Panc1 (cell line): Measurements from ENCODE around the gene ILK. TPM values are rescaled to one million over a fixed set of nuclear protein-coding genes. Genes with fewer than 3 reads are reported as not detected.

Experiments used
- ATAC-seq: fragments of 200-7000 bp; cut with Tn5 transposase; 2 replicates; pipeline ENCODE4 v1.9.1; 2020; ENCODE audit warnings: mild to moderate bottlenecking, moderate library complexity
- BruUV-seq: library from RNA; stranded (reverse); fragments of 400-500 nt; replicated peaks from 2 replicates; lab custom pipeline; 2021; lab: Mats Ljungman, UMichigan
- CTCF ChIA-PET: fragments of 300-600 bp; sonication (Branson Sonifier 250); formaldehyde crosslinking; loops from one replicate; lab custom pipeline; 2022; ENCODE audit warnings: antibody characterized with exemption; lab: Charles Lee
- POLR2A ChIA-PET: fragments of 300-600 bp; sonication (Branson Sonifier 250); formaldehyde crosslinking; loops from one replicate; lab custom pipeline; 2022; ENCODE audit warnings: antibody characterized with exemption; lab: Charles Lee
- DNase-seq: peaks from one replicate; pipeline ENCODE4 v3.0.0-alpha.2; 2010; ENCODE audit warnings: low read depth, low spot score
- H3K27ac ChIP-seq: 2 replicates; pipeline ENCODE4 v1.5.1; 2011; ENCODE audit warnings: mild to moderate bottlenecking, low read length, inconsistent platforms
- H3K27me3 ChIP-seq: fragments of 200-500 bp; sonication (Bioruptor generic); 2 replicates; pipeline ENCODE4 v1.6.0; 2014; ENCODE audit warnings: low read length, inconsistent platforms; ENCODE audit not compliant: control insufficient read depth, insufficient read depth
- H3K36me3 ChIP-seq: fragments of 200-500 bp; sonication (Bioruptor generic); 2 replicates; pipeline ENCODE4 v1.5.1; 2014; ENCODE audit warnings: inconsistent platforms, mild to moderate bottlenecking, low read length, moderate library complexity; ENCODE audit not compliant: control insufficient read depth, insufficient read depth
- H3K4me1 ChIP-seq: 2 replicates; pipeline ENCODE4 v1.5.1; 2011; ENCODE audit warnings: inconsistent platforms, mild to moderate bottlenecking, low read length, moderate library complexity; ENCODE audit not compliant: control insufficient read depth, insufficient read depth
- H3K4me3 ChIP-seq, 2 experiments: 2 replicates each; pipeline ENCODE4 v1.5.1; 2011 to 2012; ENCODE audit warnings: low read depth in 2 of 2, low read length in 2 of 2, mild to moderate bottlenecking in 2 of 2, inconsistent platforms in 1 of 2, moderate library complexity in 1 of 2
- H3K9me3 ChIP-seq: fragments of 200-500 bp; sonication (Bioruptor generic); 2 replicates; pipeline ENCODE4 v1.5.1; 2014; ENCODE audit warnings: low read depth, mild to moderate bottlenecking, inconsistent platforms, low read length, moderate library complexity; ENCODE audit not compliant: control insufficient read depth, insufficient read depth
- CTCF ChIP-seq: fragments of 450-650 bp; IDR thresholded peaks from 2 replicates; pipeline ENCODE4 v1.5.1; 2017; ENCODE audit warnings: mild to moderate bottlenecking
- POLR2AphosphoS5 ChIP-seq: IDR thresholded peaks from 2 replicates; pipeline ENCODE4 v1.6.1; 2012; ENCODE audit warnings: mild to moderate bottlenecking, low read depth, low read length, moderate library complexity
- REST ChIP-seq, 2 experiments: IDR thresholded peaks; 2 replicates each; pipeline ENCODE4 v1.6.1; 2011 to 2012; ENCODE audit warnings: low read depth in 2 of 2, control low read depth in 1 of 2, low read length in 1 of 2, mild to moderate bottlenecking in 1 of 2, moderate library complexity in 1 of 2; ENCODE audit not compliant: insufficient read depth in 1 of 2
- SIN3A ChIP-seq: IDR thresholded peaks from 2 replicates; pipeline ENCODE4 v1.6.1; 2012; ENCODE audit warnings: low read depth, mild to moderate bottlenecking, low read length, moderate library complexity, borderline replicate concordance; ENCODE audit not compliant: insufficient read depth
- TCF7L2 ChIP-seq: IDR thresholded peaks from 2 replicates; pipeline ENCODE4 v1.6.1; 2011; ENCODE audit warnings: mild to moderate bottlenecking, low read depth, low read length, inconsistent platforms
- in situ Hi-C: cut with HindIII; loops from 2 replicates; pipeline ENCODE4 v1.10.0; 2016; ENCODE audit warnings: low sequenced_read_pairs, low pct_unique_long_range_greater_than_20kb
- intact Hi-C: fragments of 100-400 bp; cut with micrococcal nuclease; formaldehyde crosslinking; loops from one replicate; pipeline ENCODE4 v1.10.0; 2022; ENCODE audit not compliant: unreplicated experiment
- total RNA-seq: library from RNA; stranded (reverse); gene quantifications from one replicate; pipeline ENCODE4 v1.2.1, GENCODE V29; 2021; ENCODE audit not compliant: unreplicated experiment

ILK gene
- total RNA-seq, 1 experiment from 2014 or later: 204 TPM

- no peak for ATAC-seq
These were observed 36.7 kb downstream of the ILK start for GRCh38 chr11:6640036-6640984.

More at GRCh38 chr11:6640036-6640984, 36.7 kb downstream of the ILK start:
- no peak for TF ChIP-seq TCF7L2
- TF ChIP-seq REST (IDR thresholded peaks at IDR 0.05; ENCODE audit: insufficient read depth in 1 of 2, low read depth in 2 of 2, low read length in 1 of 2): no peak
- TF ChIP-seq CTCF: no peak
- no peak for TF ChIP-seq SIN3A
- TF ChIP-seq POLR2AphosphoS5: no peak
- H3K9me3 ChIP-seq: no peaks in the 10 kb centered on the region
- no peaks in the 10 kb centered on the region for H3K36me3 ChIP-seq
- DNase-seq: no peak
- H3K4me3 ChIP-seq: no peak overlapping the region
- in situ Hi-C loops: no loop called here
- intact Hi-C loops: no loop called here
- H3K4me1 ChIP-seq: peaks cover 11% of the 10 kb centered on the region
- peaks cover 10% of the 10 kb centered on the region for H3K27me3 ChIP-seq
- BruUV-seq: no TSS peak
- ChIA-PET CTCF (no interaction called here), POLR2A (no interaction called here)
- H3K27ac ChIP-seq: no peak overlapping the region
